H1 (cell line): Measurements from ENCODE around the gene MYLIP. TPM values are rescaled to one million over a fixed set of nuclear protein-coding genes. Genes with fewer than 3 reads are reported as not detected.

Source experiments
- CEBPB ChIP-seq: IDR thresholded peaks from 2 replicates; pipeline ENCODE4 v1.6.1; 2012; ENCODE audit warnings: low read depth, low read length
- FOSL1 ChIP-seq: IDR thresholded peaks from 2 replicates; pipeline ENCODE4 v1.6.1; 2011; ENCODE audit warnings: mild to moderate bottlenecking, low read depth, low read length, moderate library complexity; ENCODE audit not compliant: insufficient read depth
- HDAC2 ChIP-seq, 2 experiments: fragments of 300-600 bp in 1 of 2; sonication (generic) in 1 of 2; IDR thresholded peaks; 2 replicates each; pipeline ENCODE4 v1.6.1; 2011 to 2012; ENCODE audit warnings: low read depth in 2 of 2, low read length in 2 of 2, mild to moderate bottlenecking in 2 of 2, moderate library complexity in 2 of 2, borderline replicate concordance in 1 of 2, inconsistent platforms in 1 of 2
- SP1 ChIP-seq: IDR thresholded peaks from 2 replicates; pipeline ENCODE4 v1.6.1; 2011; ENCODE audit warnings: low read depth, low read length
- SP2 ChIP-seq: IDR thresholded peaks from 2 replicates; pipeline ENCODE4 v1.6.1; 2012; ENCODE audit warnings: mild to moderate bottlenecking, low read length, inconsistent platforms
- polyA plus RNA-seq, 7 experiments: library from polyadenylated mRNA; depleted of rRNA in 3 of 7; stranded (reverse) in 5 of 7; unstranded in 2 of 7; fragments of >200 nt in 5 of 7; fragments of 200-250 nt in 2 of 7; gene quantifications; 1 replicate in 5 of 7; 2 replicates in 1 of 7; 4 replicates in 1 of 7; pipeline versions ENCODE4 v1.2.1 to v1.2.3, GENCODE V29; 2011 to 2013; ENCODE audit warnings: missing spikeins in 2 of 7, mixed read lengths in 2 of 7
- total RNA-seq: library from RNA; stranded (reverse); fragmentation: NEBNext Ultra II Directional; extraction: Animal tissue kit (Norgen Biotek cat#: 25700); gene quantifications from 2 replicates; pipeline ENCODE4 v1.2.1, GENCODE V29; 2021
- TF ChIP-seq, protein P1 (sequence below): fragments of 300-600 bp; sonication (generic); IDR thresholded peaks from 2 replicates; pipeline ENCODE4 v1.7.1; 2012; ENCODE audit warnings: low read length, moderate library complexity, mild to moderate bottlenecking, inconsistent platforms; ENCODE audit not compliant: insufficient replicate concordance

Gene MYLIP
- total and polyA plus RNA-seq, 2 of the 8 experiments (the other 6 are each of a cell fraction or from before 2014, with no cell fraction given): 21.1 to 26.9 TPM

DNA sequence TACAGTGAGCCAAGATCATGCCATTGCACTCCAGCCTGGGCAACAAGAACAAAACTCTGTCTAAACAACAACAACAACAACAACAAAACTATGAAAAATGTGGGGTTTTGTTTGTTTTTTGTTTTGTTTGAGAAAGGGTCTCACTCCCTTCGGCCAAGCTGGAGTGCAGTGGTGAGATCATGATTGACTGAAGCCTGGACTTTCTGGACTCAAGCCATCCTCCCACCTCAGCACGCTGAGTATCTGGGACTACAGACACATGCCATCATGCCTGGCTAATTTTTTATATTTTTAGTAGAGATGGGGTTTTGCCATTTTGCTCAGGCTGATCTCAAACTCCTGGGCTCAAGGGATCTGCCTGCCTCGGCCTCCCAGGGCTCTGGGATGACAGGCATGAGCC lies 2.8 kb upstream of the MYLIP start (continued):
- TF ChIP-seq, protein P1, sequence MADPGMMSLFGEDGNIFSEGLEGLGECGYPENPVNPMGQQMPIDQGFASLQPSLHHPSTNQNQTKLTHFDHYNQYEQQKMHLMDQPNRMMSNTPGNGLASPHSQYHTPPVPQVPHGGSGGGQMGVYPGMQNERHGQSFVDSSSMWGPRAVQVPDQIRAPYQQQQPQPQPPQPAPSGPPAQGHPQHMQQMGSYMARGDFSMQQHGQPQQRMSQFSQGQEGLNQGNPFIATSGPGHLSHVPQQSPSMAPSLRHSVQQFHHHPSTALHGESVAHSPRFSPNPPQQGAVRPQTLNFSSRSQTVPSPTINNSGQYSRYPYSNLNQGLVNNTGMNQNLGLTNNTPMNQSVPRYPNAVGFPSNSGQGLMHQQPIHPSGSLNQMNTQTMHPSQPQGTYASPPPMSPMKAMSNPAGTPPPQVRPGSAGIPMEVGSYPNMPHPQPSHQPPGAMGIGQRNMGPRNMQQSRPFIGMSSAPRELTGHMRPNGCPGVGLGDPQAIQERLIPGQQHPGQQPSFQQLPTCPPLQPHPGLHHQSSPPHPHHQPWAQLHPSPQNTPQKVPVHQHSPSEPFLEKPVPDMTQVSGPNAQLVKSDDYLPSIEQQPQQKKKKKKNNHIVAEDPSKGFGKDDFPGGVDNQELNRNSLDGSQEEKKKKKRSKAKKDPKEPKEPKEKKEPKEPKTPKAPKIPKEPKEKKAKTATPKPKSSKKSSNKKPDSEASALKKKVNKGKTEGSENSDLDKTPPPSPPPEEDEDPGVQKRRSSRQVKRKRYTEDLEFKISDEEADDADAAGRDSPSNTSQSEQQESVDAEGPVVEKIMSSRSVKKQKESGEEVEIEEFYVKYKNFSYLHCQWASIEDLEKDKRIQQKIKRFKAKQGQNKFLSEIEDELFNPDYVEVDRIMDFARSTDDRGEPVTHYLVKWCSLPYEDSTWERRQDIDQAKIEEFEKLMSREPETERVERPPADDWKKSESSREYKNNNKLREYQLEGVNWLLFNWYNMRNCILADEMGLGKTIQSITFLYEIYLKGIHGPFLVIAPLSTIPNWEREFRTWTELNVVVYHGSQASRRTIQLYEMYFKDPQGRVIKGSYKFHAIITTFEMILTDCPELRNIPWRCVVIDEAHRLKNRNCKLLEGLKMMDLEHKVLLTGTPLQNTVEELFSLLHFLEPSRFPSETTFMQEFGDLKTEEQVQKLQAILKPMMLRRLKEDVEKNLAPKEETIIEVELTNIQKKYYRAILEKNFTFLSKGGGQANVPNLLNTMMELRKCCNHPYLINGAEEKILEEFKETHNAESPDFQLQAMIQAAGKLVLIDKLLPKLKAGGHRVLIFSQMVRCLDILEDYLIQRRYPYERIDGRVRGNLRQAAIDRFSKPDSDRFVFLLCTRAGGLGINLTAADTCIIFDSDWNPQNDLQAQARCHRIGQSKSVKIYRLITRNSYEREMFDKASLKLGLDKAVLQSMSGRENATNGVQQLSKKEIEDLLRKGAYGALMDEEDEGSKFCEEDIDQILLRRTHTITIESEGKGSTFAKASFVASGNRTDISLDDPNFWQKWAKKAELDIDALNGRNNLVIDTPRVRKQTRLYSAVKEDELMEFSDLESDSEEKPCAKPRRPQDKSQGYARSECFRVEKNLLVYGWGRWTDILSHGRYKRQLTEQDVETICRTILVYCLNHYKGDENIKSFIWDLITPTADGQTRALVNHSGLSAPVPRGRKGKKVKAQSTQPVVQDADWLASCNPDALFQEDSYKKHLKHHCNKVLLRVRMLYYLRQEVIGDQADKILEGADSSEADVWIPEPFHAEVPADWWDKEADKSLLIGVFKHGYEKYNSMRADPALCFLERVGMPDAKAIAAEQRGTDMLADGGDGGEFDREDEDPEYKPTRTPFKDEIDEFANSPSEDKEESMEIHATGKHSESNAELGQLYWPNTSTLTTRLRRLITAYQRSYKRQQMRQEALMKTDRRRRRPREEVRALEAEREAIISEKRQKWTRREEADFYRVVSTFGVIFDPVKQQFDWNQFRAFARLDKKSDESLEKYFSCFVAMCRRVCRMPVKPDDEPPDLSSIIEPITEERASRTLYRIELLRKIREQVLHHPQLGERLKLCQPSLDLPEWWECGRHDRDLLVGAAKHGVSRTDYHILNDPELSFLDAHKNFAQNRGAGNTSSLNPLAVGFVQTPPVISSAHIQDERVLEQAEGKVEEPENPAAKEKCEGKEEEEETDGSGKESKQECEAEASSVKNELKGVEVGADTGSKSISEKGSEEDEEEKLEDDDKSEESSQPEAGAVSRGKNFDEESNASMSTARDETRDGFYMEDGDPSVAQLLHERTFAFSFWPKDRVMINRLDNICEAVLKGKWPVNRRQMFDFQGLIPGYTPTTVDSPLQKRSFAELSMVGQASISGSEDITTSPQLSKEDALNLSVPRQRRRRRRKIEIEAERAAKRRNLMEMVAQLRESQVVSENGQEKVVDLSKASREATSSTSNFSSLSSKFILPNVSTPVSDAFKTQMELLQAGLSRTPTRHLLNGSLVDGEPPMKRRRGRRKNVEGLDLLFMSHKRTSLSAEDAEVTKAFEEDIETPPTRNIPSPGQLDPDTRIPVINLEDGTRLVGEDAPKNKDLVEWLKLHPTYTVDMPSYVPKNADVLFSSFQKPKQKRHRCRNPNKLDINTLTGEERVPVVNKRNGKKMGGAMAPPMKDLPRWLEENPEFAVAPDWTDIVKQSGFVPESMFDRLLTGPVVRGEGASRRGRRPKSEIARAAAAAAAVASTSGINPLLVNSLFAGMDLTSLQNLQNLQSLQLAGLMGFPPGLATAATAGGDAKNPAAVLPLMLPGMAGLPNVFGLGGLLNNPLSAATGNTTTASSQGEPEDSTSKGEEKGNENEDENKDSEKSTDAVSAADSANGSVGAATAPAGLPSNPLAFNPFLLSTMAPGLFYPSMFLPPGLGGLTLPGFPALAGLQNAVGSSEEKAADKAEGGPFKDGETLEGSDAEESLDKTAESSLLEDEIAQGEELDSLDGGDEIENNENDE: no peak
- TF ChIP-seq SP1: no peak
- TF ChIP-seq FOSL1: no peak
- no peak for TF ChIP-seq SP2
- no peak for TF ChIP-seq CEBPB
- TF ChIP-seq HDAC2 (IDR thresholded peaks at IDR 0.05; ENCODE audit: borderline replicate concordance in 1 of 2, low read depth in 2 of 2, low read length in 2 of 2): no peak
- TF ChIP-seq, all 59 proteins: peak for 0
